Measurements from ENCODE around the gene HUS1. TPM values are rescaled to one million over a fixed set of nuclear protein-coding genes. Genes with fewer than 3 reads are reported as not detected.
A peak's percentile ranks its signal among the peaks of the same experiment; 100 is the strongest.
"Not testable (repeated sequence)": the region's sequence is repeated elsewhere in the genome, so short reads cannot be mapped to it uniquely, and the experiment has no call there.

Gene HUS1
- total RNA-seq, 1 donor from 2014 or later, result 29.6 TPM

DNA sequence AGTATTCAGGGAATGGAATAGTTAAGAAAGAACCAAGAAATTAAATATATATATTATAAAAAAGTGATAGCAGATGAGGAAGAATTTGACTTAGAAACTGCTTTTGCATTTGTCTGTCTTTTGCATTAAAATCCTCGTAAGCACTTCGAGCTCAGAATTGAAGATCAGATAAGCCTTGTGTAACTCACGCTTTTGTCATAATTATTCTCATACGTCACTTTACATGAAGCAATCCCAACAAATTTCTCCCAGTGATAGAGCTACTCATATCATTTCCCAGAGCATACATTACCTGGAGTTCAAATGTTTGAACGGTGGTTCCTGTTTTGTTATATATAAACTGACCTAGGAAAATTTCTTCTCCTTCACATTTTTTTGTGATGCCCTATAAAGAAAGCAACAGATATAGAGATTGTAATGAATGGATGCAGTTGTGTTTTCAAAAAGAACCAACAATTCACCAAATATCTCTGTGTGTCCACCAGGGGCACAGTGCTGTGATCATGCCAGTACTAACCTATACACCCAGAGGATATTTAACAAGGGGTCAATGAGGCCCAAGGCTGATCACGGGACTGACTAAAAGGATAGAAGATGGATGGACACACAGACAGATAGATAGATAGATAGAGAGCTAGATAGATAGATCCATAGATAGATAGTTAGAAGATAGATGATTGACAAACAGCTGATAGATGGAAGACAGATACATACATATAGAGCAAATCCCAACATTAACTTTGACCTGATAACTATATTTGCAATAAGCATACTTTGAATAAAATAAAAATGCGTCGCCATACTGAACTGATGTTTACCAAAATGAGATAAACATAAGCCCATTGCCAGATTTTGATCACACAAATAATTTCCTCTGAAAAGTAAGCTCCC lies 9.3 kb upstream of the HUS1 start:
- DNase-seq (ENCODE audit: missing footprints), result no peak
- intact Hi-C loops (cut with DNase I), result no loop called here
- no peak for ATAC-seq

DNA sequence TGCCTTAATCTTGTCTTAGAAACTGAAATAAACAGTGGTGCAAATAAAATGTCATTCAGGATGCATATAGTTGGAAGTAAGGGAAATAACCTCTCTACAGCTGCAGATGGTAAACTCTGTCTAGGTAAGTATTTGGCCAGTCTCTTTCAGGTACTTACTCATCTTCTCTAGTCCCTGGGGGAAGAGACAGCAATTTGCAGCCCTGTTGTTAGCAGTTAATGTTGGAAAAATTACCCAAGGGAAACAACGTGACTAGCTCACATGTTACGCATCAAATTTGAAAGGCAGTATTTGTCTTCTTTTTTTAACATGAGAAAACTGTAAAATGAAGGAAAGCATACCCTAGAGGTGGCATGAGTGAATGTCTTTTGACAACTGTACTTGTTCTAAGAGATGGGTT lies 3.2 kb upstream of the HUS1 start:
- intact Hi-C loops (cut with DNase I), result no loop called here
- no peak for DNase-seq (ENCODE audit: missing footprints)

DNA sequence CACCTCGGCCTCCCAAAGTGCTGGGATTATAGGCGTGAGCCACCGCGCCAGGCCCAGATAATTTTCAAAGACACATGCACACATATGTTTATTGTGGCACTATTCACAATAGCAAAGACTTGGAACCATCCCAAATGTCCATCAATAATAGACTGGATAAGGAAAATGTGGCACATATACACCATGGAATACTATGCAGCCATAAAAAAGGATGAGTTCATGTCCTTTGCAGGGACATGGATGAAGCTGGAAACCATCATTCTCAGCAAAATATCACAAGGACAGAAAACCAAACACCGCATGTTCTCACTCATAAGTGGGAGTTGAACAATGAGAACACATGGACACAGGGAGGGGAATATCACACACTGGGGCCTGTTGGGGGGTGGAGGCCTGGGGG lies 1.2 kb upstream of the HUS1 start:
- DNase-seq (ENCODE audit: missing footprints); ATAC-seq; intact Hi-C loops (cut with DNase I): not testable (repeated sequence)

More for the DNA sequence above, 3.2 kb upstream of the HUS1 start:
- no peak for ATAC-seq

DNA sequence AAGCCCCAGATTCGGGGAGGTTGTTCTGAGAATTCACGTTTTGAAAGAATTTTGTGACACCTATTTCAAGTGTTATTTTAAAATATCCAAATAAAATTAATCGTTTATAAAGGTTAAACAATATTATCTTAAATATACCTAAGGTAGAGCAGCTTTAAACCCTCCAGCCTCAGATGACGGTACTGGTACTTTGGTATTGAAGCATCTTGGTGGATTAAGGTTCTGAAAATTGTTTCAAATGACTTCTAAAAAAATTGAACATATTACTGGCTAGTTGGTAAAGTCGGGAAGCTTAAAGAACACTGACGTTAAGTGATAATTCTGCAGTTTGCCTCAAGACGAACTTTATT lies 392 bp upstream of the HUS1 start:
- ATAC-seq (no peak), DNase-seq (ENCODE audit: missing footprints) (no peak)
- intact Hi-C loops (cut with DNase I), result loop anchor here (5.0 kb wide), 1 partner anchor 107 kb away; the partner anchor contains the start of gene UPP1

DNA sequence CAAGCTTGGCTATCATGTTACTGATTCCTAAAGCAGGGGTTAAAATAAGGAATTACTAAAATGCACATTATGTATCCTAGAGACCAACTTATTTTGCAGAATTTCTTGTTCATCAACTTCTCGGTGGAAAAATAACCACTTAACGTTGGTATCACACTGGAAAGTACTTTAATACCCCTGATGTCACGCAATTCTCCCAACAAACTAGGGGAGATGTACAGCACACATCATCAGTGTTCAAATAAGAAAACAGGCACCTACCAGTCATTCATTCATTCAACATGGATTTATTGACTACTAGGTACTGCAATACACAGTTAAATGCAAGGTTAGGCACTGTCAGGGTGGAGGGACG lies 648 bp downstream of the HUS1 start:
- ATAC-seq (no peak), DNase-seq (ENCODE audit: missing footprints) (no peak)
- intact Hi-C loops (cut with DNase I), result loop anchor here (5.0 kb wide), 1 partner anchor 109 kb away; the partner anchor contains the start of gene UPP1

DNA sequence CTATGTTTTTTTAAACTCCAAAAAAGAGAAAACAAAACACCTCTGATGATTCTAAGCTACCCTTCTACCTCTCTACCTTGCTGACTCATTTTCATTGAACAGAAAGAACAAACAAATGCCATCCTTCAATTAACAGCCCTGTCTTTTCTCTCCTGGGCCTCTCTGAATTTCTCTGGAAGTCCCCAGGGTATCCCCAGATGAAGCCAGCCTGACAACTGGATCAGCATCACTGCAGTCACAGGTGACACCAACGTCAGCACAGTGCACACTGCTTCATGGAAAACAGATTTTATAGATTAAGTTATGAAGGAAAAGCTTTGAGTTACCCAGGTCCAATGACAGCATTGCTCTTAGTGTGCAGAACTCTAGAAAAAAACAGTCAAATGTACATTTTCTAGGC lies 5.7 kb downstream of the HUS1 start:
- no peak for ATAC-seq
- intact Hi-C loops (cut with DNase I), result no loop called here

DNA sequence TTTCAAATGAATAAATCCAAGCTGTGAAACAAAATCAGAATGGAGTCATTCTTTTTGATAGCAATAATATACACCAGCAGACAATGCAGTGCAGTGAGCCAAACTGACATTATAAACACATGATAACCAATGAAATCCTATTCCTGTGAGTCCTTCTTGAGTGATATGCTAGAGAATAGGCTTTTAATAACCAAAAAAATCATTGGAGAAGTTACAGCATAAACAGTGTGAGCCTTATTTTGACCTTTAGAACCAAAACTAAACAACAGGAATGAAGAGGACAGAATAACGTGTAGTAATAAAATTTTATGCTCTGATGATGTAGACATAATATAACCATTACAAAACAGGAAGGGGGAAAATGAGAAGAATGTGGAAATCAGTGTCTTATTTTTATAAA lies 8.7 kb downstream of the HUS1 start:
- ATAC-seq (no peak), DNase-seq (ENCODE audit: missing footprints) (no peak)
- intact Hi-C loops (cut with DNase I), result no loop called here

More for the DNA sequence above, 5.7 kb downstream of the HUS1 start:
- no peak for DNase-seq (ENCODE audit: missing footprints)

DNA sequence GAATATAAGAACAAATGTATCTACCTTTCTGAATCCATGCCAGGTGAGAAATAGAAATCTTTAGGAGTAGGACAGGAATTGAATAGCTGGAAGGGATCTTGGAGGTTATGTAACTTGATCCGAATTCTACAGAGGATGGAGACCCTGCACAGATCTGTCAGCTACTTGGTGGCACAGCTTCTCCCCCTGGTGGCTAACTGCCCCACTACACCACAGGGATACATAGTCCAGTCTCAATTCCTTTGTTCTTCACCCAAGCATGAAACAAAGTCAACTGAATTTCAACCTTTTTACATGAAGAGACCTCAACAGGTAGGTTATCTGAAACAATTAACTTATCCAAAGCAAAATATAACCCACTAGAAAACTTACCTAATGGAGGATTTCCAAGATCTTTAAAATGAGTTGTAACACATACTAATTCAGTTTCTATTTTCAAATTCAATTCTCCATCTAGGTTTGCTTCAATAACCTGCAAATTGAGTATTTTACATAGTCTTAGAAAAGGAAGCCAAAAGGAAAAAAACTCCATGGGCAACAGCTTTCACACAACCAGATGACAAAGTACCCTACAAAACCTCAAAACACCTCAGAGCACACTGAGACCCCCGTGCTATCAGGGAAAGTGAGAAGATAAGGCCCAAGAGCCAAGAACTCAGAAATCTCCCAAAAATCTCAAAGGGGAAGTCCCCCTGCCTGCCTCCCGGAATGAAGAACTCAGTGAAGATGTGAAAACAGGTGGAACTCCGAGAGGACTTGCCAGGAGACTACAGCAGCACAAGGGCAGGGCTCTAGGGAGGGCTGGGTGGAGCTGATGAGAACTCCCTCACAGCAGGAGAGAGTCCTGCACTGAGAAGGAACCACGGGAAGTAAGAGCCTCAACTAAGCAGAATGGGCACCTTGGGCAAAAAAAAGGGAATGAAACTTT lies 10.3 kb downstream of the HUS1 start:
- ATAC-seq (no peak), DNase-seq (ENCODE audit: missing footprints) (peak; percentile 66)
- intact Hi-C loops (cut with DNase I), result loop anchor here (1.0 kb wide), 1 partner anchor 24 kb away; no protein-coding TSS in a partner anchor

DNA sequence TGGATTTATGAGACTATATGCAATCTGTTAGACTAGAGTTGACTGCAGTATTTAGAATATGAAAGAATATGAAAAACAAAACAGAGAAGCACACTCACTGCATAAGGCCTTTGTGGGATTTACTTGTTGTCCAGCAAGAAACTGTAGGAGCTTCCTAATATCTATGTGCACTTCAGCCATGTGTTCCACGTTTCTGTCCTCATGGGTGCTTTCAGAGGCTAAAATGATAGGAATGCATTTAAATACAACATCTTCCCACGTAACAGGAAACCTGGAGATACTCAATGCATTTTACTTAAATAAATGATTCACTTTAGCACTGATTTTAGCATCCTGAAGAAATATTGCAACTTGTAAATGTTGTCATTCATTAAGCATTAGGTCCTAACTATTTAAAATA lies 11.7 kb downstream of the HUS1 start:
- ATAC-seq (no peak), DNase-seq (ENCODE audit: missing footprints) (no peak)
- intact Hi-C loops (cut with DNase I), result loop anchor here (1.0 kb wide), 1 partner anchor 22 kb away; no protein-coding TSS in a partner anchor

DNA sequence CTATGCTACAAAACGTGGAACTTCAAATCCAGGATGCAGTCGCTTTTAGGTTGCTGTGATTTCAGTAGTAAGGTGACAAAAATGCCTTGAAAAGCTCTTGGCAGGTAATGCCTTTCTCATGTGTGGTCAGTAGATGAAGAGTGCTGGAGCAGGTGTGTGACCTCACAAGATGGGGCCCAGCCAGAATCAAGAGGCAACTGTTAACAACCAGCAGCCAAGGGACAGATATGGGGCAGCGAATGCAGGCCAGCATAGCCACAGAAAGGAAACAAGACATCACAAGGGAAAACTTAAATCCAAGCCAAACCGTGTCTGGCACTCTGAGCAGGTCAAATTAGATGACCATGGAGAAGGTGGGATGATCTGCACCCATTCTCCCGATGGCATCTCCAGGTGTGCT lies 12.3 kb downstream of the HUS1 start:
- ATAC-seq, result peak; percentile 50
- DNase-seq (ENCODE audit: missing footprints), result no peak
- intact Hi-C loops (cut with DNase I), result no loop called here

DNA sequence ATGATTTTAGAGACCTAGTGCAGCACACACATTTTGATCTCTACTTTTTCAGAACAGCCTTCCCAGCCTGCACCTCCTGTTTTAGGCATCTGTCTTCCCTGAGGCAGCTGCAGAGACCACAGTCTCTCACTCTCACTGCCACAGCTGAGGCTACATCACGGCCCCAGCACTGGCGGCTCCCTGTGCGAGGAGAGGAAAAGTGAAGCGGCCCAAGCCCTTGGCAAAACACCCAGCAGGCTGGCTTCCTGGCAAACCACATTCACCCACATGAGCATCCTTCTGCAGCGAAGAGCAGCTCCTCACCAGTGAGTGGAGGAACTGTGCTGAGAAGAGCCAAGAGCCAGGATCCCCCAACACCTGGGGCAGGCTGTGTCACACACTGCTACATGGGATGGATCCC lies 14.0 kb downstream of the HUS1 start:
- intact Hi-C loops (cut with DNase I), result no loop called here
- no peak for ATAC-seq
- no peak for DNase-seq (ENCODE audit: missing footprints)

DNA sequence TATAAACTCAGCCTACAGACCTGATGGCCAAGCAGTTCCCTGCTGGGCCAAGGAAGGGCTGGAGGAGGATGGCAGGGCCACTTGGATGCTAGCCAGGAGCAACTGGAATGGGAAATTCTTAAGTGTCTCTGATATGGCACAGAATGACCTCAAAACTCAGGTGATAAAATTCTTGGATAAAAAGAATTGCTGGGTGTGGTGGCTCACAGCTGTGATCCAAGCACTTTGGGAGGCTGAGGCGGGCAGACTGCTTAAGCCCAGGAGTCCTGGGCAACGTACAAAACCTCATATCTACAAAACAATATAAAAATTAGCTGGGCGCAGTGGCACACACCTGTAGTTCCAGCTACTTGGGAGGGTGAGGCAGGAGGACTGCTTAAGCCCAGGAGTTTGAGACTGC lies 17.2 kb downstream of the HUS1 start:
- DNase-seq (ENCODE audit: missing footprints), result no peak
- intact Hi-C loops (cut with DNase I), result no loop called here
- no peak for ATAC-seq

DNA sequence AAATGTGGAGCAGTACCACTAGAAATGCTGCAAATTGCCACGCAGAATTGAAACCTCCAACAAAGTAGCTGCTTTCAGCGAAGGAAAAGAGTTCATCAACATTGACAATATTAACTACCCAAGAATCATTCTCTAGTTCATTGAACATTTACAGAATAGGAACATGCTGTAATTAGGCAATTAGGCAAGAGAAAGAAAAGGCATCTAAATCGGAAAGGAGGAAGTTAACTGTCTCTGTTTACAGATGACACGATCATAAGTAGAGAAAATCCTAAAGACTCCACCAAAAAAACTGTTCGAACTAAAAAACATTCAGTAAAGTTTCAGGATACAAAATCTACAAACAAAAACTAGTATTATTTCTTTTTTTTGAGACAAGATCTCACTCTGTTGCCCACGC lies 22.3 kb downstream of the HUS1 start:
- DNase-seq (ENCODE audit: missing footprints) (no peak), ATAC-seq (no peak)
- intact Hi-C loops (cut with DNase I), result no loop called here

DNA sequence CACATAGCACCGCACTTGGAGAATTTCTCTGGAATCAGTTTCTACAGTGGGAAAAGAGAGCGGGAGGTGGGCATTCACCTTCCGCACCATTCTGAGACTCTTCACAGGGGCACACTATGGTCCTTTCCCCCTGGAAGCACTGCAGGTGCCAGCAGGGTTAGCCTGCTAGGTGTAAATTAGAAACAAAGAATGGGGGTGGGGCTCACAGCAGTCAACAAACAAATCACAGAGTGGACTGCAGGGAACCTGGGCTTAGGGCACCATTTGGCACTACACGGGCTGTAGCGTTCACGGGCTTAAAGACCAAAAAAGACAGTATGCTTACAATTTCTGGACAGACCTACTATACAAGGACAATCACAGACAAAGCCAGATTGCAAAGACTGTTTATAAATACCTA lies 23.2 kb downstream of the HUS1 start:
- DNase-seq (ENCODE audit: missing footprints) (no peak), ATAC-seq (no peak)
- intact Hi-C loops (cut with DNase I), result no loop called here

DNA sequence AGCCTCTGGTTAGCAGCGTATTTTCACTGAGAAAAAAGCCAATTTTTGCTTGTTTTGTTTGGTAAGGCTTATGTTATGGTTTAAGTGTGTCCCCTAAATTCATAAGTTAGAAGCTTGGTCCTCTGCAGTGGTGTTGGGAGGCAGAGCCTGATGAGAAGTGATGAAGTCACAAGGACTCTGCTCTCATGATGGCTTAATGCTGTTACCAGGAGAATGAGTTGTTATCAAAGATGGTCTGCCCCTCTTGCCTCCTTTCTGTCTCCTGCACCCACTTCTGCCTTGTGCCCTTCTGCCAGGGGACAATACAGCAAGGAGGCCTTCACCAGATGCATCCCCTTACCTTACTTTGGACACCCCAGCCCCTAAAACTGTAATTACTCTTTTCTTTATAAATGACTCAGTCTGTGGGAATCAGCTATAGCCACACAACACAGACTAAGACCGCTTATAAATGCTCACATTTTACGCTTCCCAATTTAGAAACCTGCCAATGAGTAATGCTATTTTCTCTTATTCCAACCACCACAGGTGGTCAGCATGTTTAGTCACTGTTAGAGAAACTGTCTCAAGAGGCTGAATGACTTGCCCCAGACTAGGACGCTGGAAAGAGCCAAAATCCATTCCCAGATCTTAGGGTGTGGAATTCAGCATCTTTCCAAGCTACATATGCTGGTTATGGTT lies 25.0 kb downstream of the HUS1 start:
- intact Hi-C loops (cut with DNase I), result no loop called here
- no peak for ATAC-seq
- no peak for DNase-seq (ENCODE audit: missing footprints)

DNA sequence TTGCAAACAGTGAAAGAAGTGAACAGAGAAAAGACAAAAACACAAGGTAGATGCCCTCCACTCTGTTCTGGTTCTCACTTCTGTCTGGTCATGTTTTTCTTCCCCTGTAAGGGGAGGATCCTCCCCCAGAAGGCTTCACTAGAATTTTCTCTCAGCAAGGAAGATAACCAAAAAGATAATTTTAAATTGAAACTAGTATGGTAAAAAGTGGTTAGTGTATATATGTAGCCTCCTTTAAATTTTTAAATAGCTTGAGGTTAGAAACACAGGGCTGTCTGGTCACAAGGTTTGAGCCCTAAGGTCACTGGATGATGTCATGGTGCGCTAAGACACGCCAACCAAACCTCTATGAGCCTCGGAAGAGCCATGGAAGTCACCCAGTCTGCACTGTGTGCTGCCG lies 25.6 kb downstream of the HUS1 start:
- no peak for DNase-seq (ENCODE audit: missing footprints)
- no peak for ATAC-seq
- intact Hi-C loops (cut with DNase I), result no loop called here

DNA sequence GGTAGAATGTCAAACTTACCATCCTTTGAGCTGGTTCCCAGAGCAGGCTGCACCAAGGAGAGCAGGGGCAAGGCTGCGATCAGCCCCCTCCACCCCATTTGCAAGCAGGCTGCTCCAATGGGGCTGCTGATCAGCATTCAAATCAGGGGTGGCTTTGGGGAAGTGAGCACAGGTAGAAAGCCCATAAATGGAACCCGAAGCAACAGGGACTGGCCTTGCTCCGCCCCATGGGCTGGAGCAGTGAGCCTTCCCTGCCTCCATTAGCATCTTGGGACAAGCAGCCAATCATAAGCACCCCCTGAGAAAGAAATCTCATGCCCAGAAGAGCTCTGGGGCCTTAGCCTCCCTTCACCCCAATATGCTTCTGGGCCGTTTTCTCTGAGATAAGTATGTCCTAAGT lies 27.2 kb downstream of the HUS1 start:
- ATAC-seq (no peak), DNase-seq (ENCODE audit: missing footprints) (no peak)
- intact Hi-C loops (cut with DNase I), result no loop called here

DNA sequence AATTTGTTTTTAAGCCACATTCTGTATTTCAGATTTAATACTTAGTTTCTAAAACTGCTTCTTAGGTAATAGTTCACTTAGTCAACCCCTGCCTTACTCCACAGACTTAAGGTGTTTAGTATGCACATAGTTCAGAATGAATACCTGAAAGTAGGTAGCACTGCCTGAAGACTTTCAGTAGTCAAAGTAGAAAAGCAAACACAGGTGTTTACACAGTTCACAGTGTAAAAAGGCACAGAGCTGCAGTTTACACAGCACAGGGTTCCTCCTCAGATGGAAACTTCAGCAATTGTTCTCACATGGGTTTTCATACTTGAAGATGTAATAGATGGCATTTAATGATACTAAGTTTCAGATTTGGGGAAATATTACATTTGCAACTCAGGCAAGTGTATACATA lies 28.0 kb downstream of the HUS1 start:
- intact Hi-C loops (cut with DNase I), result no loop called here
- no peak for DNase-seq (ENCODE audit: missing footprints)
- ATAC-seq, result no peak

DNA sequence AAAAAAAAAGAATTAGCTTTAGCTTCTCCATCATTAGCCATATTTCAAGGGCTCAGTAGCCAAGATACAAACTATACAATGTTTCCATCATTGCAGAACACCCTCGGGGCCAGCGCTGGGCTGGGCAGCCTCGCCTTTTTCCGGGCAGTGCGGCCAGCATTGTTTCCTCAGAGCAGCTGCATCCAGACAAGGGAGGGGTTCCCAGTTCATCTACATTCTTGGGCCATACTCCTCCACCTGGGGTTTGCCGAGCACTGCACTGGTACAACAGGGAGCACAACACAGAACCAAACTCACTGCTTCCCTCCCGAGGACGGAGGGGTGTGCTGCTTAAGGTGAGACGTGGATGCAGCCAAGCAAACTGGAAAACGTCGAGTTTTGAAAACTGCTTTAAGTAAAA lies 28.7 kb downstream of the HUS1 start:
- ATAC-seq (peak; percentile 49), DNase-seq (ENCODE audit: missing footprints) (no peak)
- intact Hi-C loops (cut with DNase I), result no loop called here
